ENCODE results near the gene ETV6.

The ETV6 gene

GRCh38 chr12:11686120-11686519, 36.6 kb downstream of the ETV6 start:
- H3K9ac ChIP-seq (ENCODE audit: low read depth, low read length, poor library complexity, severe bottlenecking), result no peak overlapping the region
- no peaks in the 10 kb centered on the region for H3F3A ChIP-seq (ENCODE audit: low read depth)
- H3K4me3 ChIP-seq (ENCODE audit: low read length, poor library complexity, severe bottlenecking), result no peak overlapping the region
- no peak overlapping the region for H3K4me2 ChIP-seq (ENCODE audit: low read depth, low read length, poor library complexity, severe bottlenecking)
- H3K4me1 ChIP-seq (ENCODE audit: insufficient read depth, low read length, poor library complexity, severe bottlenecking), result no peaks in the 10 kb centered on the region
- H3K79me2 ChIP-seq (ENCODE audit: insufficient read depth, low read length), result peaks cover 97% of the 10 kb centered on the region
- H3K9me2 ChIP-seq (replicated peaks; ENCODE audit: low read depth, low read length), result no peaks in the 10 kb centered on the region
- H2AFZ ChIP-seq (ENCODE audit: low read length), result no peak overlapping the region
- TF ChIP-seq EZH2phosphoT487 (IDR thresholded peaks at IDR 0.05; ENCODE audit: borderline replicate concordance) (no peak), CTCF (conservative IDR thresholded peaks at IDR 0.05; ENCODE audit: low read length) (no peak)
- H3K36me3 ChIP-seq (ENCODE audit: insufficient read depth, low read length), result peaks cover 8% of the 10 kb centered on the region; the same call in 1 of the 2 replicates
- no peaks in the 10 kb centered on the region for H3K9me3 ChIP-seq (ENCODE audit: insufficient read depth, low read depth, low read length)
- H4K20me1 ChIP-seq (ENCODE audit: insufficient read depth, low read length, poor library complexity, severe bottlenecking), result peaks cover 62% of the 10 kb centered on the region
- no peaks in the 10 kb centered on the region for H3K27me3 ChIP-seq (ENCODE audit: insufficient read depth, low read length, poor library complexity, severe bottlenecking)

DNA sequence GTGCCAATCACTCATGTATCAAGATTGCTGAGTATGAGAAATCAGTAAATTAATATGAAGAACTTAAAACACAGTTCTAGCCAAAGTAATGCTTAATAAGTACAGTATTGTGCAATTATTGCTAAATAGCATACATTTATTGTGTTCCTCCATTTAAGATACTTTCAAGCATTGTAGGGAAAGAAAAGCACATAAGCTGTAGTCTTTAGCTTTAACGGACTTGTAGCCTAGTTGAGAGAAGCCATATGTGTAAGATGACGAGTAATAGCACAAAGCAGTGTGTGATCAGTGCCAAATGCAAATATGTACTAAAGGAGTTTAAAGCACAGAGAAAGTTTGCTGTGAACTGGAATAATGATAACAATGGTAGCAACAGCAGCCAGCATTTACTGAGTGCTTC, 38.1 kb downstream of the ETV6 start:
- peaks cover 18% of the 10 kb centered on the region; the same call in 1 of the 2 replicates for H3K36me3 ChIP-seq (ENCODE audit: insufficient read depth, low read length)
- H3K9me2 ChIP-seq (replicated peaks; ENCODE audit: low read depth, low read length), result no peaks in the 10 kb centered on the region
- H2AFZ ChIP-seq (ENCODE audit: low read length), result no peak overlapping the region
- no peaks in the 10 kb centered on the region for H3K9me3 ChIP-seq (ENCODE audit: insufficient read depth, low read depth, low read length)
- no peak overlapping the region for H3K9ac ChIP-seq (ENCODE audit: low read depth, low read length, poor library complexity, severe bottlenecking)
- no peaks in the 10 kb centered on the region for H3K27me3 ChIP-seq (ENCODE audit: insufficient read depth, low read length, poor library complexity, severe bottlenecking)
- no peak for TF ChIP-seq CTCF (conservative IDR thresholded peaks at IDR 0.05; ENCODE audit: low read length)
- no peak for TF ChIP-seq EZH2phosphoT487 (IDR thresholded peaks at IDR 0.05; ENCODE audit: borderline replicate concordance)
- H4K20me1 ChIP-seq (ENCODE audit: insufficient read depth, low read length, poor library complexity, severe bottlenecking), result peaks cover 72% of the 10 kb centered on the region
- no peaks in the 10 kb centered on the region for H3F3A ChIP-seq (ENCODE audit: low read depth)
- no peak overlapping the region for H3K4me2 ChIP-seq (ENCODE audit: low read depth, low read length, poor library complexity, severe bottlenecking)
- H3K79me2 ChIP-seq (ENCODE audit: insufficient read depth, low read length), result peaks cover 98% of the 10 kb centered on the region
- no peak overlapping the region for H3K4me3 ChIP-seq (ENCODE audit: low read length, poor library complexity, severe bottlenecking)
- H3K4me1 ChIP-seq (ENCODE audit: insufficient read depth, low read length, poor library complexity, severe bottlenecking), result no peaks in the 10 kb centered on the region

GRCh38 chr12:11688379-11688778, 38.9 kb downstream of the ETV6 start:
- H3K79me2 ChIP-seq (ENCODE audit: insufficient read depth, low read length), result peaks cover 98% of the 10 kb centered on the region
- no peak overlapping the region for H3K4me3 ChIP-seq (ENCODE audit: low read length, poor library complexity, severe bottlenecking)
- TF ChIP-seq EZH2phosphoT487 (IDR thresholded peaks at IDR 0.05; ENCODE audit: borderline replicate concordance), result no peak
- TF ChIP-seq CTCF (conservative IDR thresholded peaks at IDR 0.05; ENCODE audit: low read length), result no peak
- H3K9me3 ChIP-seq (ENCODE audit: insufficient read depth, low read depth, low read length), result no peaks in the 10 kb centered on the region
- no peaks in the 10 kb centered on the region for H3K4me1 ChIP-seq (ENCODE audit: insufficient read depth, low read length, poor library complexity, severe bottlenecking)
- H3K27me3 ChIP-seq (ENCODE audit: insufficient read depth, low read length, poor library complexity, severe bottlenecking), result no peaks in the 10 kb centered on the region
- peaks cover 20% of the 10 kb centered on the region; the same call in 1 of the 2 replicates for H3K36me3 ChIP-seq (ENCODE audit: insufficient read depth, low read length)
- peaks cover 70% of the 10 kb centered on the region for H4K20me1 ChIP-seq (ENCODE audit: insufficient read depth, low read length, poor library complexity, severe bottlenecking)
- no peak overlapping the region for H3K9ac ChIP-seq (ENCODE audit: low read depth, low read length, poor library complexity, severe bottlenecking)
- H3F3A ChIP-seq (ENCODE audit: low read depth), result no peaks in the 10 kb centered on the region
- no peak overlapping the region for H2AFZ ChIP-seq (ENCODE audit: low read length)
- no peak overlapping the region for H3K4me2 ChIP-seq (ENCODE audit: low read depth, low read length, poor library complexity, severe bottlenecking)
- no peaks in the 10 kb centered on the region for H3K9me2 ChIP-seq (replicated peaks; ENCODE audit: low read depth, low read length)
